ENCODE data around the gene SNORC.

The SNORC gene

GRCh38 chr2:232866104-232866503 lies 4.0 kb upstream of the SNORC start:
- Histone ChIP-seq H3K36me3 (peaks cover 0 to 12% (median 7%) of the 10 kb centered on the region in 3 donors), H3K9me3 (no peaks in the 10 kb centered on the region), H3K4me3 (no peak overlapping the region), H3K27me3 (no peaks in the 10 kb centered on the region), H3K27ac (no peak overlapping the region), H3K4me1 (peaks cover 0 to 8% (median 0%) of the 10 kb centered on the region in 4 donors)
- no peak for DNase-seq
- no peak for TF ChIP-seq CTCF (IDR thresholded peaks at IDR 0.05)
- intact Hi-C loops (cut with DNase I; ENCODE audit: low total_unique reads), result no loop called here

- peak; percentile 7 to 31 for DNase-seq
- no peak for TF ChIP-seq CTCF (IDR thresholded peaks at IDR 0.05)
- H3K27me3 ChIP-seq, result peaks cover 0 to 2% of the 10 kb centered on the region in 2 donors
- peaks cover 0 to 8% (median 0%) of the 10 kb centered on the region in 4 donors for H3K4me1 ChIP-seq
- intact Hi-C loops (cut with DNase I; ENCODE audit: low total_unique reads), result no loop called here
- no peaks in the 10 kb centered on the region for H3K36me3 ChIP-seq
- no peak overlapping the region for H3K4me3 ChIP-seq
- H3K9me3 ChIP-seq, result no peaks in the 10 kb centered on the region
- H3K27ac ChIP-seq, result no peak overlapping the region
These were observed 686 bp upstream of the SNORC start for GRCh38 chr2:232869138-232870017.

GRCh38 chr2:232870766-232871371 lies 805 bp downstream of the SNORC start:
- peaks cover 0 to 15% (median 5%) of the 10 kb centered on the region in 4 donors for H3K4me1 ChIP-seq
- DNase-seq, result peak; percentile 3 to 46
- H3K27ac ChIP-seq, result no peak overlapping the region
- intact Hi-C loops (cut with DNase I; ENCODE audit: low total_unique reads), result no loop called here
- H3K36me3 ChIP-seq, result no peaks in the 10 kb centered on the region
- no peak for TF ChIP-seq CTCF (IDR thresholded peaks at IDR 0.05)
- H3K27me3 ChIP-seq, result peaks cover 0 to 17% of the 10 kb centered on the region in 2 donors
- no peak overlapping the region for H3K4me3 ChIP-seq
- H3K9me3 ChIP-seq, result no peaks in the 10 kb centered on the region

GRCh38 chr2:232871418-232871834 lies 1.4 kb downstream of the SNORC start:
- intact Hi-C loops (cut with DNase I; ENCODE audit: low total_unique reads), result no loop called here
- Histone ChIP-seq H3K4me3 (no peak overlapping the region), H3K9me3 (no peaks in the 10 kb centered on the region), H3K4me1 (peaks cover 0 to 21% (median 10%) of the 10 kb centered on the region in 4 donors), H3K27me3 (peaks cover 0 to 23% of the 10 kb centered on the region in 2 donors), H3K27ac (no peak overlapping the region), H3K36me3 (no peaks in the 10 kb centered on the region)
- DNase-seq, result peak; percentile 16 to 44
- TF ChIP-seq CTCF (IDR thresholded peaks at IDR 0.05), result no peak

GRCh38 chr2:232871835-232872736 lies 2.0 kb downstream of the SNORC start:
- TF ChIP-seq CTCF (IDR thresholded peaks at IDR 0.05), result no peak
- Histone ChIP-seq H3K4me3 (no peak overlapping the region), H3K9me3 (no peaks in the 10 kb centered on the region), H3K4me1 (peaks cover 0 to 27% (median 15%) of the 10 kb centered on the region in 4 donors), H3K27me3 (peaks cover 0 to 29% of the 10 kb centered on the region in 2 donors), H3K36me3 (no peaks in the 10 kb centered on the region), H3K27ac (no peak overlapping the region)
- intact Hi-C loops (cut with DNase I; ENCODE audit: low total_unique reads), result no loop called here
- peak; percentile 19 to 57 for DNase-seq
